Measurements from ENCODE around the gene TFE3.

TFE3 gene

DNA sequence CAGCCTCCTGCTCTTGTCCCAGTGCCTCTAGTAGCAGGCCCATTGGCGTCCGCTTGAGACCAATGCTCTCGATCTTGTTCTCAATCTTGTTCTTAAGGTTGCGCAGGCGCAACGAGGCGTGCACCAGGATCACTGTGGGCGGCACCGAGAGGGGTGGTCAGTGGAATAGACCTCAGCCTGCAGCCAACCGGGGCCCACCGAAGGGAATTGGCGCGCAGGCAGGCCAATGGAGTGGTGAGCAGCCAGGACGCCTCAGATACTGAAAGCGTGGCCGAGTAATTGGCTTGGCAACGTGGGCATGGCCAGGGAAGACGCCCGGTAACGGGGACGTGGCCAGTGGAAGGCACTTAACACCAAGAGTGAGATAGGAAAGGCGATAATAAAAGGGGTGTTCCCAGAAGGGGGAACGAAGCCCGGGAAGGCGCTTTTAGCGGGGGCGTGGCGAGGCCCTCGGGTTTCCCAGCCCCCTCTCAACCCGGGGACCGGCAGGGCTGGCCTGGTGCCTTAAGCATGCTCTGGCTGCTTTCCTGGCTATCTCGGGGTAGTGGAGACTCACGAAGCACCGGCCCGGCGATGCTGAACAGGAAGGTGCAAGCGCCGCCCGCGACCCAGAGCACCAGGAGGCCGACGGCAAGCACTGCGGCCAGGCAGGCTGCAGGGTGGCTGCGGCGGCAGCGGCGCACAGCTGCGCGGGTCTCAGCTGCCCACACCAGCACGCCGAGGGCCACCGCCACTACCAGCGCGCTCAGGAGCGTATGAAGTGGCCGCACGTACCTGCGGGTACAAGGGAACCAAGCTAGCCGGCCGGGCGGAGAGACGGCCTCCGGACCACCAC, 28.9 kb upstream of the TFE3 start:
- Histone ChIP-seq H3K4me3 (ENCODE audit: low read depth in 1 of 5, low read length in 5 of 5) (peak overlapping the region; percentile 35 to 55 (median 53)), H3K27me3 (ENCODE audit: control insufficient read depth in 5 of 5, insufficient read depth in 4 of 5, low read length in 5 of 5) (peaks cover 0 to 5% (median 0%) of the 10 kb centered on the region in 5 donors), H3K36me3 (ENCODE audit: control insufficient read depth in 5 of 5, insufficient read depth in 5 of 5, low read length in 5 of 5) (peaks cover 0 to 23% (median 16%) of the 10 kb centered on the region in 5 donors), H3K9me3 (ENCODE audit: control insufficient read depth in 5 of 5, low read length in 5 of 5) (peaks cover 0 to 5% (median 0%) of the 10 kb centered on the region in 5 donors), H3K9ac (ENCODE audit: low read length in 5 of 5) (peak overlapping the region in 1 of 5 donors; percentile 25), H3K27ac (ENCODE audit: low read depth, low read length) (no peak overlapping the region), H3K4me1 (ENCODE audit: control insufficient read depth in 5 of 5, insufficient read depth in 5 of 5, low read length in 5 of 5) (peaks cover 2 to 27% (median 13%) of the 10 kb centered on the region in 5 donors)

DNA sequence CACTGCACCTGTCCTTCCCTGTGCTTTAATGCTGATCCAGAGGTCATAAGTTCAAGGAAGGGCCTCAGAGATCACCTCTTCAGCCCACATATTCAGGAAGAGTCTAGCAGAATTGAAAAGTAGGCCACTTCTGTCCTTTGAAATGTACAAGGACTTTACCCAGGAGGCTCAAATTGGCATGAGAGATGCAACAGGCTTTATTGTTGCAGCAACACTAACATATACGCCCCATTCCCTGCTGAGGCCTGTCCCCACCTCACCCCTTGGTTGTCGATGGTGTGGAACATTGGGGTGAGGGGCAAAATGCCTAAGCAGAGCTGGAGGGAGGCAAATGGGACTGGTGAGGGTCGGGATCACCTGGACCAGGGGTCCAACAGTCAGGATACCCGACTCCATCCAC, 27.8 kb upstream of the TFE3 start:
- H3K9me3 ChIP-seq (ENCODE audit: control insufficient read depth in 5 of 5, low read length in 5 of 5) = peaks cover 0 to 5% (median 0%) of the 10 kb centered on the region in 5 donors
- H3K4me3 ChIP-seq (ENCODE audit: low read depth in 1 of 5, low read length in 5 of 5) = no peak overlapping the region
- H3K9ac ChIP-seq (ENCODE audit: low read length in 5 of 5) = no peak overlapping the region
- H3K4me1 ChIP-seq (ENCODE audit: control insufficient read depth in 5 of 5, insufficient read depth in 5 of 5, low read length in 5 of 5) = peaks cover 2 to 27% (median 13%) of the 10 kb centered on the region in 5 donors
- H3K27me3 ChIP-seq (ENCODE audit: control insufficient read depth in 5 of 5, insufficient read depth in 4 of 5, low read length in 5 of 5) = peaks cover 0 to 5% (median 0%) of the 10 kb centered on the region in 5 donors
- peaks cover 0 to 17% (median 9%) of the 10 kb centered on the region in 5 donors for H3K36me3 ChIP-seq (ENCODE audit: control insufficient read depth in 5 of 5, insufficient read depth in 5 of 5, low read length in 5 of 5)
- no peak overlapping the region for H3K27ac ChIP-seq (ENCODE audit: low read depth, low read length)

GRCh38 chrX:49069038-49069437, 25.9 kb upstream of the TFE3 start:
- H3K36me3 ChIP-seq (ENCODE audit: control insufficient read depth in 5 of 5, insufficient read depth in 5 of 5, low read length in 5 of 5) = peaks cover 0 to 14% (median 4%) of the 10 kb centered on the region in 5 donors
- peaks cover 0 to 20% (median 13%) of the 10 kb centered on the region in 5 donors for H3K4me1 ChIP-seq (ENCODE audit: control insufficient read depth in 5 of 5, insufficient read depth in 5 of 5, low read length in 5 of 5)
- H3K9me3 ChIP-seq (ENCODE audit: control insufficient read depth in 5 of 5, low read length in 5 of 5) = peaks cover 0 to 5% (median 0%) of the 10 kb centered on the region in 5 donors
- peaks cover 0 to 6% (median 4%) of the 10 kb centered on the region in 5 donors for H3K27me3 ChIP-seq (ENCODE audit: control insufficient read depth in 5 of 5, insufficient read depth in 4 of 5, low read length in 5 of 5)
- no peak overlapping the region for H3K9ac ChIP-seq (ENCODE audit: low read length in 5 of 5)
- H3K4me3 ChIP-seq (ENCODE audit: low read depth in 1 of 5, low read length in 5 of 5) = no peak overlapping the region
- H3K27ac ChIP-seq (ENCODE audit: low read depth, low read length) = no peak overlapping the region

GRCh38 chrX:49067285-49068120, 24.3 kb upstream of the TFE3 start:
- Histone ChIP-seq H3K27ac (ENCODE audit: low read depth, low read length) (no peak overlapping the region), H3K4me3 (ENCODE audit: low read depth in 1 of 5, low read length in 5 of 5) (no peak overlapping the region), H3K36me3 (ENCODE audit: control insufficient read depth in 5 of 5, insufficient read depth in 5 of 5, low read length in 5 of 5) (peaks cover 0 to 19% (median 8%) of the 10 kb centered on the region in 5 donors), H3K9ac (ENCODE audit: low read length in 5 of 5) (no peak overlapping the region), H3K9me3 (ENCODE audit: control insufficient read depth in 5 of 5, low read length in 5 of 5) (peaks cover 0 to 5% (median 0%) of the 10 kb centered on the region in 5 donors), H3K27me3 (ENCODE audit: control insufficient read depth in 5 of 5, insufficient read depth in 4 of 5, low read length in 5 of 5) (peaks cover 0 to 6% (median 5%) of the 10 kb centered on the region in 5 donors), H3K4me1 (ENCODE audit: control insufficient read depth in 5 of 5, insufficient read depth in 5 of 5, low read length in 5 of 5) (peaks cover 0 to 6% (median 5%) of the 10 kb centered on the region in 5 donors)

- no peak overlapping the region for H3K9ac ChIP-seq (ENCODE audit: low read length in 5 of 5)
- H3K27me3 ChIP-seq (ENCODE audit: control insufficient read depth in 5 of 5, insufficient read depth in 4 of 5, low read length in 5 of 5) = peaks cover 0 to 6% (median 5%) of the 10 kb centered on the region in 5 donors
- H3K36me3 ChIP-seq (ENCODE audit: control insufficient read depth in 5 of 5, insufficient read depth in 5 of 5, low read length in 5 of 5) = peaks cover 0 to 25% (median 8%) of the 10 kb centered on the region in 5 donors
- H3K4me1 ChIP-seq (ENCODE audit: control insufficient read depth in 5 of 5, insufficient read depth in 5 of 5, low read length in 5 of 5) = no peaks in the 10 kb centered on the region
- H3K9me3 ChIP-seq (ENCODE audit: control insufficient read depth in 5 of 5, low read length in 5 of 5) = peaks cover 0 to 3% (median 0%) of the 10 kb centered on the region in 5 donors
- no peak overlapping the region for H3K27ac ChIP-seq (ENCODE audit: low read depth, low read length)
- no peak overlapping the region for H3K4me3 ChIP-seq (ENCODE audit: low read depth in 1 of 5, low read length in 5 of 5)
Observed at GRCh38 chrX:49066690-49067089, 23.5 kb upstream of the TFE3 start.

GRCh38 chrX:49066278-49066677, 23.1 kb upstream of the TFE3 start:
- no peak overlapping the region for H3K4me3 ChIP-seq (ENCODE audit: low read depth in 1 of 5, low read length in 5 of 5)
- H3K27ac ChIP-seq (ENCODE audit: low read depth, low read length) = no peak overlapping the region
- H3K27me3 ChIP-seq (ENCODE audit: control insufficient read depth in 5 of 5, insufficient read depth in 4 of 5, low read length in 5 of 5) = peaks cover 0 to 6% (median 5%) of the 10 kb centered on the region in 5 donors
- H3K4me1 ChIP-seq (ENCODE audit: control insufficient read depth in 5 of 5, insufficient read depth in 5 of 5, low read length in 5 of 5) = no peaks in the 10 kb centered on the region
- no peaks in the 10 kb centered on the region for H3K9me3 ChIP-seq (ENCODE audit: control insufficient read depth in 5 of 5, low read length in 5 of 5)
- no peak overlapping the region for H3K9ac ChIP-seq (ENCODE audit: low read length in 5 of 5)
- peaks cover 0 to 25% (median 8%) of the 10 kb centered on the region in 5 donors for H3K36me3 ChIP-seq (ENCODE audit: control insufficient read depth in 5 of 5, insufficient read depth in 5 of 5, low read length in 5 of 5)

DNA sequence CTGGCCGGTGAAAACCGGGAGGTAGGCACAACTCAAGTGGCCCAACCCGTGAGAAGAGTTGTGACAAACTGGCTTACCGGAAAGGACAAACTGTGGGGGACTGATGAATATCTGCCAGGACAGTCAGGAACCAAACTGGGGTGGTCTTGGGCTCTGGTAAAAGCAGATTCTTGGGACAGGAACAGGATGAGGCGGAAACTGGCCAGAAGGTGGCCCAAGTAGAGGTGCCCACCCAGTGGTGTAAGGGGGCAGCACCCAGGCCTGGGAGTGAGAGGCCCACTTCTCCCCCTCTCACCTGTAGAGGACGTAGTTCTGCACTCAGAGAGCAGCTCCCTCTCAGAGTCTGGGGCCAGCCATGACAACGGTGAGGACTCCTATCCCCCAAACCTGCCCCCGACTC, 21.6 kb upstream of the TFE3 start:
- H3K9ac ChIP-seq (ENCODE audit: low read length in 5 of 5) = no peak overlapping the region
- H3K9me3 ChIP-seq (ENCODE audit: control insufficient read depth in 5 of 5, low read length in 5 of 5) = no peaks in the 10 kb centered on the region
- H3K27ac ChIP-seq (ENCODE audit: low read depth, low read length) = no peak overlapping the region
- H3K27me3 ChIP-seq (ENCODE audit: control insufficient read depth in 5 of 5, insufficient read depth in 4 of 5, low read length in 5 of 5) = peaks cover 0 to 8% (median 6%) of the 10 kb centered on the region in 5 donors
- no peak overlapping the region for H3K4me3 ChIP-seq (ENCODE audit: low read depth in 1 of 5, low read length in 5 of 5)
- peaks cover 0 to 25% (median 8%) of the 10 kb centered on the region in 5 donors for H3K36me3 ChIP-seq (ENCODE audit: control insufficient read depth in 5 of 5, insufficient read depth in 5 of 5, low read length in 5 of 5)
- no peaks in the 10 kb centered on the region for H3K4me1 ChIP-seq (ENCODE audit: control insufficient read depth in 5 of 5, insufficient read depth in 5 of 5, low read length in 5 of 5)

DNA sequence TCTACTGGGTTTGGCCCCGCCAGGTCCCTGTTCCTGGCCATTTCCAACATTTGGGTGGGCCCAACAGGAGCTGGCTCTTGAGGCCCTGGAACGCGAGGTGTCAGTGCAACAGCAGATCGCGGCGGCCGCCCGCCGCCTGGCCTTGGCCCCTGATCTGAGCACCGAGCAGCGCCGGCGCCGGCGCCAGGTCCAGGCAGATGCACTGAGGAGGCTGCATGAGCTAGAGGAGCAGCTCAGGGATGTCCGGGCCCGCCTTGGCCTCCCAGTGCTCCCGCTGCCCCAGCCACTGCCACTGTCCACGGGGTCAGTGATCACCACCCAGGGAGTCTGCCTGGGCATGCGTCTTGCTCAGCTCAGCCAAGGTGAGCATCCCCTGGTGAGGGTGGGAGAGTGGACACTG, 21.1 kb upstream of the TFE3 start:
- no peak overlapping the region for H3K9ac ChIP-seq (ENCODE audit: low read length in 5 of 5)
- peaks cover 0 to 25% (median 8%) of the 10 kb centered on the region in 5 donors for H3K36me3 ChIP-seq (ENCODE audit: control insufficient read depth in 5 of 5, insufficient read depth in 5 of 5, low read length in 5 of 5)
- H3K4me1 ChIP-seq (ENCODE audit: control insufficient read depth in 5 of 5, insufficient read depth in 5 of 5, low read length in 5 of 5) = no peaks in the 10 kb centered on the region
- no peak overlapping the region for H3K27ac ChIP-seq (ENCODE audit: low read depth, low read length)
- no peaks in the 10 kb centered on the region for H3K9me3 ChIP-seq (ENCODE audit: control insufficient read depth in 5 of 5, low read length in 5 of 5)
- peaks cover 0 to 8% (median 6%) of the 10 kb centered on the region in 5 donors for H3K27me3 ChIP-seq (ENCODE audit: control insufficient read depth in 5 of 5, insufficient read depth in 4 of 5, low read length in 5 of 5)
- no peak overlapping the region for H3K4me3 ChIP-seq (ENCODE audit: low read depth in 1 of 5, low read length in 5 of 5)

- Histone ChIP-seq H3K4me1 (ENCODE audit: control insufficient read depth in 5 of 5, insufficient read depth in 5 of 5, low read length in 5 of 5) (peaks cover 0 to 3% (median 0%) of the 10 kb centered on the region in 5 donors), H3K27me3 (ENCODE audit: control insufficient read depth in 5 of 5, insufficient read depth in 4 of 5, low read length in 5 of 5) (peaks cover 0 to 6% (median 3%) of the 10 kb centered on the region in 5 donors), H3K9ac (ENCODE audit: low read length in 5 of 5) (no peak overlapping the region), H3K4me3 (ENCODE audit: low read depth in 1 of 5, low read length in 5 of 5) (no peak overlapping the region), H3K9me3 (ENCODE audit: control insufficient read depth in 5 of 5, low read length in 5 of 5) (no peaks in the 10 kb centered on the region), H3K27ac (ENCODE audit: low read depth, low read length) (no peak overlapping the region), H3K36me3 (ENCODE audit: control insufficient read depth in 5 of 5, insufficient read depth in 5 of 5, low read length in 5 of 5) (peaks cover 0 to 25% (median 8%) of the 10 kb centered on the region in 5 donors)
Observed at GRCh38 chrX:49063715-49064114, 20.6 kb upstream of the TFE3 start.
